AG09319 (cell line): ENCODE measurements around the gene CCSER2.
A peak's percentile ranks its signal among the peaks of the same experiment; 100 is the strongest.

Source experiments
- DNase-seq: peaks from one replicate; pipeline ENCODE4 v3.0.0-alpha.2; 2010; ENCODE audit warnings: low read depth; ENCODE audit errors: extremely low read depth
- TF ChIP-seq, protein P1 (sequence below): IDR thresholded peaks from 2 replicates; pipeline ENCODE4 v1.5.1; 2011; ENCODE audit warnings: low read depth, mild to moderate bottlenecking, inconsistent platforms, low read length, moderate library complexity

CCSER2 gene

GRCh38 chr10:84333864-84334451, 5.6 kb downstream of the CCSER2 start:
- no peak for DNase-seq
- TF ChIP-seq, protein P1, sequence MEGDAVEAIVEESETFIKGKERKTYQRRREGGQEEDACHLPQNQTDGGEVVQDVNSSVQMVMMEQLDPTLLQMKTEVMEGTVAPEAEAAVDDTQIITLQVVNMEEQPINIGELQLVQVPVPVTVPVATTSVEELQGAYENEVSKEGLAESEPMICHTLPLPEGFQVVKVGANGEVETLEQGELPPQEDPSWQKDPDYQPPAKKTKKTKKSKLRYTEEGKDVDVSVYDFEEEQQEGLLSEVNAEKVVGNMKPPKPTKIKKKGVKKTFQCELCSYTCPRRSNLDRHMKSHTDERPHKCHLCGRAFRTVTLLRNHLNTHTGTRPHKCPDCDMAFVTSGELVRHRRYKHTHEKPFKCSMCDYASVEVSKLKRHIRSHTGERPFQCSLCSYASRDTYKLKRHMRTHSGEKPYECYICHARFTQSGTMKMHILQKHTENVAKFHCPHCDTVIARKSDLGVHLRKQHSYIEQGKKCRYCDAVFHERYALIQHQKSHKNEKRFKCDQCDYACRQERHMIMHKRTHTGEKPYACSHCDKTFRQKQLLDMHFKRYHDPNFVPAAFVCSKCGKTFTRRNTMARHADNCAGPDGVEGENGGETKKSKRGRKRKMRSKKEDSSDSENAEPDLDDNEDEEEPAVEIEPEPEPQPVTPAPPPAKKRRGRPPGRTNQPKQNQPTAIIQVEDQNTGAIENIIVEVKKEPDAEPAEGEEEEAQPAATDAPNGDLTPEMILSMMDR, result no peak

DNA sequence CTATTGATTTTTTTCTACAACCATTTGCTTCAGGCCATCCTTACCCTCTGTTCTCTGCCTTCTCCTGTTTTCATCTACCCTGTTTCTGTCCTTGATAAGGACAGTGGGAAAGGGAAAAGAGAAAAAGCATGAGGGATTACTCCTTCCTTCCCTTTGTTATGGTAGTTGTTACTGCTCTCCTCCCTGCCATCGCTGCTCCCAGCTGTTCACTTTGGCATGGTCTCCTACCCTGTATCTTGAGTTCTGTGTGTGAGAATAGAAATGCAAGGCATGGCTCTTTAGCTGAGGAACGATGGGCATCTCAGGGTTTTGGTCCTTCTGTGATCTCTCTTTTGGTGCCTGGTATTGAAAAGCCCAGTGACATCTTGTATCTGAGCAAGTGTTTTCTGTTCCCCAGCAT, 6.4 kb downstream of the CCSER2 start:
- DNase-seq, result no peak
- TF ChIP-seq, protein P1, result no peak

- DNase-seq, result no peak
- TF ChIP-seq, protein P1, result no peak
These were observed 7.1 kb downstream of the CCSER2 start for GRCh38 chr10:84335516-84335915.

- TF ChIP-seq, protein P1, result no peak
- no peak for DNase-seq
These were observed 8.2 kb downstream of the CCSER2 start for GRCh38 chr10:84336406-84337090.

DNA sequence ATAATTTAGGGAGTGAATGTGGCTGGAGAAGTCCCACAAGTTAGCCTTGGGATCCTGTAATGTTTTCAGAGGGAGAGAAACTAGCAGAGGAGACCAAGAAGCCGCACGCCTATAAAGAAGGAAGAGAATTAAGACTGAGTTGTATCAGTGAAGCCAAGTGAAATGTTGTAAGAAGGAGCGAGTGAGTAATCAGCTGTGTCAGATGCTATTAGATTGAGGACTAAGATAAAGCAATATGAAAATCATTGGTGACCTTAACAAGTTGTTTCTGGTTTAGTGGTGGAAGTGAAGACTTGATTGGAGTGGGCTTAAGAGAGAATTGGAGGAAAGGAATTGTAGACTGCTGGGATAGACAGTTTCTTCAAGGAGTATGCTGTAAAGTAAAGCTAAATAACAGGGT, 8.8 kb downstream of the CCSER2 start:
- TF ChIP-seq, protein P1, result no peak
- peak; percentile 52 for DNase-seq

GRCh38 chr10:84339025-84339424, 10.6 kb downstream of the CCSER2 start:
- TF ChIP-seq, protein P1, result no peak
- no peak for DNase-seq

- TF ChIP-seq, protein P1, result no peak
- DNase-seq, result no peak
These were observed 11.8 kb downstream of the CCSER2 start for GRCh38 chr10:84340187-84340586.
